GM19372 (cell line): ENCODE data around the gene VMAC.
"Not testable (repeated sequence)": the region's sequence is repeated elsewhere in the genome, so short reads cannot be mapped to it uniquely, and the experiment has no call there.

ENCODE experiments used
- ATAC-seq: cut with Tn5 transposase; IDR thresholded peaks from one replicate; pipeline ENCODE4 v1.9.1; 2021; ENCODE audit warnings: mild to moderate bottlenecking, low read depth, moderate library complexity; ENCODE audit not compliant: unreplicated experiment

Gene VMAC

GRCh38 chr19:5883157-5883873 lies 21.4 kb upstream of the VMAC start:
- not testable (repeated sequence) for ATAC-seq

- not testable (repeated sequence) for ATAC-seq
These were observed 20.4 kb upstream of the VMAC start for GRCh38 chr19:5884065-5884811.

- ATAC-seq = no peak
These were observed 15.2 kb upstream of the VMAC start for GRCh38 chr19:5889288-5889971.

- ATAC-seq = no peak
These were observed 14.6 kb upstream of the VMAC start for GRCh38 chr19:5890099-5890498.

GRCh38 chr19:5891572-5891937 lies 13.1 kb upstream of the VMAC start:
- no peak for ATAC-seq

- ATAC-seq = no peak
These were observed 12.5 kb upstream of the VMAC start for GRCh38 chr19:5891938-5892771.

- ATAC-seq = no peak
These were observed 11.8 kb upstream of the VMAC start for GRCh38 chr19:5892772-5893275.

GRCh38 chr19:5893296-5893903 lies 11.3 kb upstream of the VMAC start:
- no peak for ATAC-seq

GRCh38 chr19:5893907-5894703 lies 10.6 kb upstream of the VMAC start:
- no peak for ATAC-seq

- ATAC-seq = no peak
These were observed 9.8 kb upstream of the VMAC start for GRCh38 chr19:5894704-5895349.

- ATAC-seq = no peak
These were observed 9.3 kb upstream of the VMAC start for GRCh38 chr19:5895409-5895808.

- no peak for ATAC-seq
These were observed 8.8 kb upstream of the VMAC start for GRCh38 chr19:5895890-5896289.

GRCh38 chr19:5896365-5897076 lies 8.2 kb upstream of the VMAC start:
- ATAC-seq = no peak

- ATAC-seq = no peak
These were observed 7.3 kb upstream of the VMAC start for GRCh38 chr19:5897189-5897969.

- no peak for ATAC-seq
These were observed 4.7 kb upstream of the VMAC start for GRCh38 chr19:5899728-5900526.

GRCh38 chr19:5900976-5901375 lies 3.7 kb upstream of the VMAC start:
- no peak for ATAC-seq
